SK-N-SH (cell line): Measurements from ENCODE around the gene ALPL. TPM values are rescaled to one million over a fixed set of nuclear protein-coding genes. Genes with fewer than 3 reads are reported as not detected.
A peak's percentile ranks its signal among the peaks of the same experiment; 100 is the strongest.

Experiments
- CTCF ChIA-PET: fragments of 300-600, 350-600 bp; formaldehyde crosslinking; extraction: SDS; loops from one replicate; lab custom pipeline; 2021; lab: Yijun Ruan, JAX
- POLR2A ChIA-PET: fragments of 350-600 bp; sonication (Branson Sonifier 250); formaldehyde crosslinking; extraction: SDS; loops from one replicate; lab custom pipeline; 2020; ENCODE audit warnings: antibody characterized with exemption, inconsistent platforms; lab: Yijun Ruan, JAX
- DNase-seq: peaks from one replicate; pipeline ENCODE4 v3.0.0; 2012
- H2AFZ ChIP-seq: fragments of 200-600 bp; sonication (generic); 2 replicates; pipeline ENCODE4 v1.8.1; 2016; ENCODE audit warnings: antibody characterized with exemption, mild to moderate bottlenecking, low read depth
- H3F3A ChIP-seq: fragments of 200-600 bp; sonication (generic); replicated peaks from 2 replicates; pipeline ENCODE3; 2016; ENCODE audit warnings: antibody characterized with exemption, mild to moderate bottlenecking; ENCODE audit not compliant: insufficient read depth
- H3K27ac ChIP-seq, 2 experiments: fragments of 200-500 bp in 1 of 2; fragments of 200-600 bp in 1 of 2; sonication (Bioruptor generic) in 1 of 2; sonication (generic), shearing (Covaris generic) in 1 of 2; 2 replicates each; pipeline versions ENCODE4 v1.5.1 to v1.6.1; 2014 to 2016; ENCODE audit warnings: low read depth in 2 of 2, inconsistent platforms in 1 of 2, low read length in 1 of 2, mild to moderate bottlenecking in 1 of 2, mixed read lengths in 1 of 2
- H3K27me3 ChIP-seq: fragments of 200-600 bp; sonication (generic), shearing (Covaris generic); 2 replicates; pipeline ENCODE4 v1.6.1; 2016; ENCODE audit warnings: mixed run types; ENCODE audit not compliant: insufficient read depth
- H3K36me3 ChIP-seq, 2 experiments: fragments of 200-500 bp in 1 of 2; fragments of 200-600 bp in 1 of 2; sonication (Bioruptor generic) in 1 of 2; sonication (generic) in 1 of 2; replicated peaks in 1 of 2; 2 replicates each; pipeline versions ENCODE3 to v1.5.1; 2014 to 2016; ENCODE audit warnings: low read length in 1 of 2, mild to moderate bottlenecking in 1 of 2; ENCODE audit not compliant: insufficient read depth in 2 of 2, control insufficient read depth in 1 of 2
- H3K4me1 ChIP-seq, 2 experiments: fragments of 200-500 bp in 1 of 2; fragments of 200-600 bp in 1 of 2; sonication (Bioruptor generic) in 1 of 2; sonication (generic), shearing (Covaris generic) in 1 of 2; 2 replicates each; pipeline versions ENCODE4 v1.5.1 to v1.6.1; 2014 to 2016; ENCODE audit warnings: low read depth in 1 of 2, low read length in 1 of 2, mixed run types in 1 of 2; ENCODE audit not compliant: insufficient read depth in 2 of 2, control insufficient read depth in 1 of 2
- H3K4me2 ChIP-seq: fragments of 200-600 bp; sonication (generic), shearing (Covaris generic); 2 replicates; pipeline ENCODE4 v1.6.1; 2017; ENCODE audit warnings: mixed run types
- H3K4me3 ChIP-seq, 2 experiments: fragments of 200-500 bp in 1 of 2; fragments of 200-600 bp in 1 of 2; sonication (Bioruptor generic) in 1 of 2; sonication (generic), shearing (Covaris generic) in 1 of 2; 2 replicates each; pipeline versions ENCODE4 v1.5.1 to v1.8.1; 2014 to 2016; ENCODE audit warnings: low read depth in 2 of 2, inconsistent platforms in 1 of 2, low read length in 1 of 2, mild to moderate bottlenecking in 1 of 2, mixed read lengths in 1 of 2, moderate library complexity in 1 of 2
- H3K79me2 ChIP-seq: fragments of 200-600 bp; sonication (generic); 2 replicates; pipeline ENCODE4 v1.8.1; 2017; ENCODE audit warnings: mild to moderate bottlenecking; ENCODE audit not compliant: insufficient read depth
- H3K9ac ChIP-seq: fragments of 200-600 bp; sonication (generic); 2 replicates; pipeline ENCODE4 v1.6.1; 2017; ENCODE audit warnings: mixed run types
- H3K9me2 ChIP-seq: fragments of 200-600 bp; sonication (generic); 2 replicates; pipeline ENCODE4 v1.6.1; 2017; ENCODE audit warnings: mixed run types
- H3K9me3 ChIP-seq: fragments of 200-600 bp; sonication (generic); 2 replicates; pipeline ENCODE4 v1.6.1; 2017; ENCODE audit warnings: mixed run types, mild to moderate bottlenecking, moderate library complexity
- H4K20me1 ChIP-seq: fragments of 200-600 bp; sonication (generic); 2 replicates; pipeline ENCODE4 v1.6.1; 2017; ENCODE audit warnings: mild to moderate bottlenecking, mixed run types; ENCODE audit not compliant: insufficient read depth
- CHD2 ChIP-seq: fragments of 150-350 bp; IDR thresholded peaks from 2 replicates; pipeline ENCODE4 v1.6.1; 2018; ENCODE audit warnings: low read length; ENCODE audit not compliant: partially characterized antibody
- ELF1 ChIP-seq: IDR thresholded peaks from 2 replicates; pipeline ENCODE4 v1.4.0; 2012
- FOSL2 ChIP-seq: IDR thresholded peaks from 2 replicates; pipeline ENCODE4 v1.4.0; 2012; ENCODE audit warnings: low read depth, mild to moderate bottlenecking, moderate library complexity, borderline replicate concordance
- FOXM1 ChIP-seq: IDR thresholded peaks from 2 replicates; pipeline ENCODE4 v1.4.0; 2012; ENCODE audit warnings: low read depth, mild to moderate bottlenecking
- GABPA ChIP-seq: IDR thresholded peaks from 2 replicates; pipeline ENCODE4 v1.4.0; 2012; ENCODE audit warnings: low read depth, mild to moderate bottlenecking
- JUND ChIP-seq: IDR thresholded peaks from 2 replicates; pipeline ENCODE4 v1.4.0; 2012
- NFIC ChIP-seq: IDR thresholded peaks from 2 replicates; pipeline ENCODE4 v1.4.0; 2012; ENCODE audit warnings: borderline replicate concordance
- POLR2AphosphoS5 ChIP-seq: IDR thresholded peaks from 2 replicates; pipeline ENCODE4 v1.6.1; 2012; ENCODE audit warnings: low read depth, low read length
- RAD21 ChIP-seq: IDR thresholded peaks from 2 replicates; pipeline ENCODE4 v1.6.1; 2012; ENCODE audit warnings: mild to moderate bottlenecking, low read length
- RCOR1 ChIP-seq: fragments of 150-350 bp; IDR thresholded peaks from 2 replicates; pipeline ENCODE4 v1.6.1; 2017; ENCODE audit warnings: antibody characterized with exemption, low read length
- RXRA ChIP-seq: IDR thresholded peaks from 2 replicates; pipeline ENCODE4 v1.4.0; 2012; ENCODE audit warnings: low read depth, mild to moderate bottlenecking, borderline replicate concordance
- TCF12 ChIP-seq: IDR thresholded peaks from 2 replicates; pipeline ENCODE4 v1.4.0; 2012
- WGBS: methylation state at CpG from one replicate; pipeline ENCODE4 v1.1.6; 2017; ENCODE audit warnings: low lambda C conversion rate; 5-methylcytosine and 5-hydroxymethylcytosine counted together
- polyA plus RNA-seq, 3 experiments: library from polyadenylated mRNA; depleted of rRNA; stranded (reverse); fragments of >200 nt; gene quantifications; 2 replicates each; pipeline ENCODE4 v1.2.3, GENCODE V29; 2012
- TF ChIP-seq, protein P1 (sequence below): IDR thresholded peaks from 2 replicates; pipeline ENCODE4; 2012
- TF ChIP-seq, protein P2 (sequence below): IDR thresholded peaks from 2 replicates; pipeline ENCODE4 v1.6.1; 2012; ENCODE audit warnings: mild to moderate bottlenecking, low read depth, low read length, moderate library complexity
- TF ChIP-seq, protein P3 (sequence below): fragments of 200-600 bp; sonication (generic); IDR thresholded peaks from 2 replicates; pipeline ENCODE4 v1.6.1; 2017; ENCODE audit warnings: antibody characterized with exemption, mild to moderate bottlenecking, moderate library complexity
- TF ChIP-seq, protein P4 (sequence below): fragments of 150-350 bp; IDR thresholded peaks from 2 replicates; pipeline ENCODE4 v1.6.1; 2016; ENCODE audit warnings: mild to moderate bottlenecking, low read depth, low read length

Gene ALPL
- polyA plus RNA-seq, 1 of the 3 experiments (the other 2 are of a cell fraction): 0.69 TPM

DNA sequence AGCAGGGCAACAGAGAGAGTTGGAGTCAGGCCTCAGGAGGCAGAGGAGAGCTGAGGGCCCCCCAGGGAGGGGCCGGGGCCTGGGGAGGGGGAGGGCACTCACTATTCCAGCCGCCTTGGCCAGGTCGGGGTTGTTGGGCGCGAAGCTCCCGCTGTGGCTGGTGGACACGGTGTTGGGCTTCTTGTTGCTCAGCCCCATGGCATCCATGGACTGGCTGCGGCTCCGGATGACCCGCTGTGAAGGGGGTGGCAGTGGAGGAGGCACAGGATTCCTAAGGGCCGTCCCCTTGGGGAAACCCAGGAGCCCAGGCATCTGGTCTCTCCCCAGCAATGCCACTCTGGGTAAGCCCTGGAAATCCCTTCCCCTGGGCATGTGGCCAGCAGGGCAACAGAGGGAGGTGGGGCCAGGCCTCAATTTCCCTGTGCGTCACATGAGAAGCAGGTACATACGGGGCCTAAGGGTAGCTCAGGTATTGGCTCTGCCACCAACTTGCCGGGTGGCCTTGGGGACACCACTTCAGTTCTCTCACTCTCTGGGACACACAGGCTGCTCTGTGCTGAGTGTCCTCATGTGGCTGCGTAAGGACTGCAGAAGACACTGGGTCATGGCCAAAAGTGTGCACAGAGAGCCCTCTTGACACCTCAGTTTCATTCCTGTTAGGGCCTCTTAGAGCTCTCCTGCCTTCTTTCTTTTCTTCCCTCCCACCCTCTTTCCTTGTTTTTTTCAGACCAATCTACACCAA lies 96.9 kb downstream of the ALPL start (continued):
- TF ChIP-seq, protein P1, sequence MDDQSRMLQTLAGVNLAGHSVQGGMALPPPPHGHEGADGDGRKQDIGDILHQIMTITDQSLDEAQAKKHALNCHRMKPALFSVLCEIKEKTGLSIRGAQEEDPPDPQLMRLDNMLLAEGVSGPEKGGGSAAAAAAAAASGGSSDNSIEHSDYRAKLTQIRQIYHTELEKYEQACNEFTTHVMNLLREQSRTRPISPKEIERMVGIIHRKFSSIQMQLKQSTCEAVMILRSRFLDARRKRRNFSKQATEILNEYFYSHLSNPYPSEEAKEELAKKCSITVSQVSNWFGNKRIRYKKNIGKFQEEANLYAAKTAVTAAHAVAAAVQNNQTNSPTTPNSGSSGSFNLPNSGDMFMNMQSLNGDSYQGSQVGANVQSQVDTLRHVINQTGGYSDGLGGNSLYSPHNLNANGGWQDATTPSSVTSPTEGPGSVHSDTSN: no peak
- TF ChIP-seq FOXM1 (no peak), JUND (no peak), POLR2AphosphoS5 (no peak), GABPA (no peak)

DNA sequence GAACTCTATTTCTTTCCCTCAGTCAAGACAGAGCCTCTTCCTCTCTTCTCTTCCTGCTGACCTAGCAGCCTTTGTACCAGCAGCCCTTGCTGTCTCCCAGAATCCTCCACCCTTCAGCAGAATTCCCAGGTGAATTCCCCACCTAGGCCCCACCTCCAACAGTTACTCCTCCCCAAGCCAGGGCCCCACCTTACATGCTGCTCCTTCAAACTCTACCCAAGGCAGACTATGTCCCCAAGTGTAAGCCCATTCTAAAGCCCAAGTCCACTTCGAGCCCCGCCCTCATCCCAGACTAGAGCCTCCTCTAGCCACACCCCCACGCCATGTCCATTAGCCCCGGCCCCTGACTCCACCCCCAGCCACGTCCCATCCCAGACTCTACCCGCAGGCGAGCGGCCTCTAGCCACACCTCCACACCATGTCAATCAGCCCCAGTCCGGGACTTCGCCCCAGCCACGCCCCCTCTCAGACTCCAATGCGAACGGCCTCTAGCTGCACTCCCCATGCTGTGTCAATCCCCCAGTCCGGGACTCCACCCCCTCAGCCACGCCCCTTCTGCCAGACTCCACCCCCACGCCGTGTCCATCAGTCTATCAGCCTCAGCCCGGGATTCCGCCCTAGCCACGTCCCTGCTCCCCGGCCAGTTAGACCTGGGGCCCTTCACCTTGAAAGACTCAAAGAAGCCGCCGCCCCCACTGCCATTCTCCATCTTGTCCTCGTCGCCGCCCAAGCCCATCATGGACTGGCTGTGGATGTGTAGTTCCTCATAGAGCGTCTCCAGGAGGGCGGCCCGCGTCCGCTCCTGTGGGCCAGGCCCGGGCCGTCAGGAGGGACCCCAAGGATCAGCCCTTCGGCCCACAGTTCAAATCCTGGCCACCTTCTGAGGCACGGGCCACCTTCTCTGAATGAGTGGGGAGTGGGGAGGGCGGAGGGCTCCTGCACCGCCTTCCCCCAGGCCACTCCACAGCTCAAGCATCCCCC lies 98.6 kb downstream of the ALPL start:
- no peaks in the 10 kb centered on the region for H3K4me1 ChIP-seq
- no peaks in the 10 kb centered on the region for H3K9me2 ChIP-seq
- H3K9ac ChIP-seq: no peak overlapping the region
- H3K9me3 ChIP-seq: no peaks in the 10 kb centered on the region
- H3K79me2 ChIP-seq: no peaks in the 10 kb centered on the region
- peak; percentile 70 for DNase-seq
- H3K27ac ChIP-seq: no peak overlapping the region
- no peak overlapping the region for H3K4me2 ChIP-seq
- H3K4me3 ChIP-seq: no peak overlapping the region
- H3K36me3 ChIP-seq: no peaks in the 10 kb centered on the region
- no peak for TF ChIP-seq RXRA
- TF ChIP-seq POLR2AphosphoS5: no peak
- no peak for TF ChIP-seq JUND
- TF ChIP-seq, protein P1: no peak
- TF ChIP-seq, protein P2, sequence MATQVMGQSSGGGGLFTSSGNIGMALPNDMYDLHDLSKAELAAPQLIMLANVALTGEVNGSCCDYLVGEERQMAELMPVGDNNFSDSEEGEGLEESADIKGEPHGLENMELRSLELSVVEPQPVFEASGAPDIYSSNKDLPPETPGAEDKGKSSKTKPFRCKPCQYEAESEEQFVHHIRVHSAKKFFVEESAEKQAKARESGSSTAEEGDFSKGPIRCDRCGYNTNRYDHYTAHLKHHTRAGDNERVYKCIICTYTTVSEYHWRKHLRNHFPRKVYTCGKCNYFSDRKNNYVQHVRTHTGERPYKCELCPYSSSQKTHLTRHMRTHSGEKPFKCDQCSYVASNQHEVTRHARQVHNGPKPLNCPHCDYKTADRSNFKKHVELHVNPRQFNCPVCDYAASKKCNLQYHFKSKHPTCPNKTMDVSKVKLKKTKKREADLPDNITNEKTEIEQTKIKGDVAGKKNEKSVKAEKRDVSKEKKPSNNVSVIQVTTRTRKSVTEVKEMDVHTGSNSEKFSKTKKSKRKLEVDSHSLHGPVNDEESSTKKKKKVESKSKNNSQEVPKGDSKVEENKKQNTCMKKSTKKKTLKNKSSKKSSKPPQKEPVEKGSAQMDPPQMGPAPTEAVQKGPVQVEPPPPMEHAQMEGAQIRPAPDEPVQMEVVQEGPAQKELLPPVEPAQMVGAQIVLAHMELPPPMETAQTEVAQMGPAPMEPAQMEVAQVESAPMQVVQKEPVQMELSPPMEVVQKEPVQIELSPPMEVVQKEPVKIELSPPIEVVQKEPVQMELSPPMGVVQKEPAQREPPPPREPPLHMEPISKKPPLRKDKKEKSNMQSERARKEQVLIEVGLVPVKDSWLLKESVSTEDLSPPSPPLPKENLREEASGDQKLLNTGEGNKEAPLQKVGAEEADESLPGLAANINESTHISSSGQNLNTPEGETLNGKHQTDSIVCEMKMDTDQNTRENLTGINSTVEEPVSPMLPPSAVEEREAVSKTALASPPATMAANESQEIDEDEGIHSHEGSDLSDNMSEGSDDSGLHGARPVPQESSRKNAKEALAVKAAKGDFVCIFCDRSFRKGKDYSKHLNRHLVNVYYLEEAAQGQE: no peak
- no peak for TF ChIP-seq RCOR1
- no peak for TF ChIP-seq ELF1
- TF ChIP-seq FOXM1: no peak
- TF ChIP-seq FOSL2: no peak
- TF ChIP-seq, protein P3, sequence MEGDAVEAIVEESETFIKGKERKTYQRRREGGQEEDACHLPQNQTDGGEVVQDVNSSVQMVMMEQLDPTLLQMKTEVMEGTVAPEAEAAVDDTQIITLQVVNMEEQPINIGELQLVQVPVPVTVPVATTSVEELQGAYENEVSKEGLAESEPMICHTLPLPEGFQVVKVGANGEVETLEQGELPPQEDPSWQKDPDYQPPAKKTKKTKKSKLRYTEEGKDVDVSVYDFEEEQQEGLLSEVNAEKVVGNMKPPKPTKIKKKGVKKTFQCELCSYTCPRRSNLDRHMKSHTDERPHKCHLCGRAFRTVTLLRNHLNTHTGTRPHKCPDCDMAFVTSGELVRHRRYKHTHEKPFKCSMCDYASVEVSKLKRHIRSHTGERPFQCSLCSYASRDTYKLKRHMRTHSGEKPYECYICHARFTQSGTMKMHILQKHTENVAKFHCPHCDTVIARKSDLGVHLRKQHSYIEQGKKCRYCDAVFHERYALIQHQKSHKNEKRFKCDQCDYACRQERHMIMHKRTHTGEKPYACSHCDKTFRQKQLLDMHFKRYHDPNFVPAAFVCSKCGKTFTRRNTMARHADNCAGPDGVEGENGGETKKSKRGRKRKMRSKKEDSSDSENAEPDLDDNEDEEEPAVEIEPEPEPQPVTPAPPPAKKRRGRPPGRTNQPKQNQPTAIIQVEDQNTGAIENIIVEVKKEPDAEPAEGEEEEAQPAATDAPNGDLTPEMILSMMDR: no peak
- no peak for TF ChIP-seq CHD2
- no peak for TF ChIP-seq NFIC
- TF ChIP-seq TCF12: no peak
- no peak for TF ChIP-seq GABPA
- TF ChIP-seq, protein P4, sequence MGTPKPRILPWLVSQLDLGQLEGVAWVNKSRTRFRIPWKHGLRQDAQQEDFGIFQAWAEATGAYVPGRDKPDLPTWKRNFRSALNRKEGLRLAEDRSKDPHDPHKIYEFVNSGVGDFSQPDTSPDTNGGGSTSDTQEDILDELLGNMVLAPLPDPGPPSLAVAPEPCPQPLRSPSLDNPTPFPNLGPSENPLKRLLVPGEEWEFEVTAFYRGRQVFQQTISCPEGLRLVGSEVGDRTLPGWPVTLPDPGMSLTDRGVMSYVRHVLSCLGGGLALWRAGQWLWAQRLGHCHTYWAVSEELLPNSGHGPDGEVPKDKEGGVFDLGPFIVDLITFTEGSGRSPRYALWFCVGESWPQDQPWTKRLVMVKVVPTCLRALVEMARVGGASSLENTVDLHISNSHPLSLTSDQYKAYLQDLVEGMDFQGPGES: no peak
- TF ChIP-seq RAD21: no peak
- TF ChIP-seq, all 33 proteins: peak for 0
- ChIA-PET POLR2A (no interaction called here), CTCF (interaction anchor here (0.5 to 6.0 kb wide), 2 partner anchors 12 to 95 kb away, joined by 3 to 28 read pairs; no protein-coding TSS in a partner anchor)
- 80% methylated on average over 29 of the region's 37 CpGs for WGBS
- no peak overlapping the region for H2AFZ ChIP-seq
- H4K20me1 ChIP-seq: no peaks in the 10 kb centered on the region
- H3K27me3 ChIP-seq: peaks cover 13% of the 10 kb centered on the region
- H3F3A ChIP-seq: no peaks in the 10 kb centered on the region
